CD14-positive monocyte (primary cell): ENCODE results near the gene QSOX2. TPM values are rescaled to one million over a fixed set of nuclear protein-coding genes. Genes with fewer than 3 reads are reported as not detected.

ENCODE experiments used
- DNase-seq, 3 donors: peaks; one replicate each; pipeline ENCODE4 v3.0.0-alpha.2; 2011 to 2022
- H2AFZ ChIP-seq: 2 replicates; pipeline ENCODE4 v1.6.0; 2012; ENCODE audit warnings: mild to moderate bottlenecking, low read depth, low read length, inconsistent platforms; ENCODE audit not compliant: insufficient read depth, poor library complexity, severe bottlenecking
- H3K27ac ChIP-seq, 2 donors: 1 replicate in 1 of 2; 2 replicates in 1 of 2; pipeline ENCODE4 v1.5.1; 2012 to 2013; ENCODE audit warnings: low read length in 2 of 2, control low read depth in 1 of 2, inconsistent platforms in 1 of 2, low read depth in 1 of 2, mild to moderate bottlenecking in 1 of 2
- H3K27me3 ChIP-seq, 2 donors: one replicate each; pipeline versions ENCODE4 v1.6.0 to v1.6.1; 2011 to 2013; ENCODE audit warnings: low read length in 2 of 2; ENCODE audit not compliant: control insufficient read depth in 2 of 2, insufficient read depth in 2 of 2
- H3K36me3 ChIP-seq, 2 donors: replicated peaks in 1 of 2; 1 replicate in 1 of 2; 2 replicates in 1 of 2; pipeline versions ENCODE4 v1.5.1 to v1.6.1; 2012 to 2013; ENCODE audit warnings: low read length in 2 of 2, control low read depth in 1 of 2, inconsistent platforms in 1 of 2, mild to moderate bottlenecking in 1 of 2; ENCODE audit not compliant: insufficient read depth in 2 of 2, control insufficient read depth in 1 of 2
- H3K4me1 ChIP-seq, 2 donors: 1 replicate in 1 of 2; 2 replicates in 1 of 2; pipeline versions ENCODE4 v1.5.1 to v1.6.1; 2012 to 2013; ENCODE audit warnings: low read length in 2 of 2, control low read depth in 1 of 2, inconsistent platforms in 1 of 2, mild to moderate bottlenecking in 1 of 2, moderate library complexity in 1 of 2; ENCODE audit not compliant: insufficient read depth in 2 of 2, control insufficient read depth in 1 of 2
- H3K4me2 ChIP-seq: replicated peaks from 2 replicates; pipeline ENCODE3; 2012; ENCODE audit warnings: low read length, moderate library complexity, mild to moderate bottlenecking; ENCODE audit not compliant: poor library complexity, severe bottlenecking; ENCODE audit errors: extremely low read depth
- H3K4me3 ChIP-seq, 3 experiments: fragments of 200-600 bp in 1 of 3; sonication (generic) in 1 of 3; replicated peaks in 1 of 3; 1 replicate in 2 of 3; 2 replicates in 1 of 3; pipeline ENCODE4 v1.5.1; 2011 to 2013; ENCODE audit warnings: low read length in 3 of 3, mild to moderate bottlenecking in 3 of 3, control low read depth in 2 of 3, low read depth in 2 of 3, inconsistent platforms in 1 of 3, moderate library complexity in 1 of 3
- H3K79me2 ChIP-seq: 2 replicates; pipeline ENCODE4 v1.6.0; 2012; ENCODE audit warnings: mild to moderate bottlenecking, control low read depth, inconsistent platforms, low read length, moderate library complexity; ENCODE audit not compliant: insufficient read depth
- H3K9ac ChIP-seq: 2 replicates; pipeline ENCODE4 v1.6.0; 2017; ENCODE audit warnings: low read length, mild to moderate bottlenecking; ENCODE audit not compliant: insufficient read depth, poor library complexity, severe bottlenecking
- H3K9me3 ChIP-seq, 2 donors: replicated peaks in 1 of 2; 1 replicate in 1 of 2; 2 replicates in 1 of 2; pipeline versions ENCODE4 v1.5.1 to v1.6.1; 2012 to 2013; ENCODE audit warnings: low read length in 2 of 2, control low read depth in 1 of 2; ENCODE audit not compliant: control insufficient read depth in 1 of 2, insufficient read depth in 1 of 2
- H4K20me1 ChIP-seq: 2 replicates; pipeline ENCODE4 v1.6.0; 2012; ENCODE audit warnings: mild to moderate bottlenecking, low read length, control low read depth, moderate library complexity; ENCODE audit not compliant: insufficient read depth
- H3K27ac Mint-ChIP-seq, 7 donors: one replicate each; pipeline ENCODE4 v1.8.0; 2020; ENCODE audit warnings: mild to moderate bottlenecking in 7 of 7, mixed read lengths in 7 of 7, moderate library complexity in 6 of 7, inconsistent platforms in 2 of 7
- H3K27me3 Mint-ChIP-seq, 3 donors: one replicate each; pipeline ENCODE4 v1.8.0; 2021 to 2022; ENCODE audit warnings: low read depth in 3 of 3, mild to moderate bottlenecking in 3 of 3, mixed read lengths in 3 of 3, moderate library complexity in 3 of 3, inconsistent platforms in 1 of 3
- H3K36me3 Mint-ChIP-seq, 2 donors: one replicate each; pipeline ENCODE4 v1.8.0; 2020; ENCODE audit warnings: mixed read lengths in 2 of 2, inconsistent platforms in 1 of 2, mild to moderate bottlenecking in 1 of 2
- H3K4me1 Mint-ChIP-seq: one replicate; pipeline ENCODE4 v1.8.0; 2020; ENCODE audit warnings: mild to moderate bottlenecking, mixed read lengths
- H3K4me3 Mint-ChIP-seq, 2 donors: one replicate each; pipeline ENCODE4 v1.8.0; 2020; ENCODE audit warnings: mild to moderate bottlenecking in 2 of 2, mixed read lengths in 2 of 2, moderate library complexity in 1 of 2
- H3K9me3 Mint-ChIP-seq, 7 donors: one replicate each; pipeline ENCODE4 v1.8.0; 2020 to 2022; ENCODE audit warnings: mixed read lengths in 7 of 7, mild to moderate bottlenecking in 6 of 7, moderate library complexity in 6 of 7, inconsistent platforms in 2 of 7
- WGBS: methylation state at CpG from one replicate; pipeline ENCODE4 v1.1.5; 2013; ENCODE audit warnings: missing lambda C conversion rate; ENCODE audit not compliant: insufficient coverage; 5-methylcytosine and 5-hydroxymethylcytosine counted together
- intact Hi-C, 2 donors: fragments of 100-400 bp; cut with micrococcal nuclease; formaldehyde crosslinking; loops; one replicate each; pipeline versions ENCODE4 v1.15.0 to v1.15.1; 2023
- polyA plus RNA-seq, 3 donors: library from polyadenylated mRNA; depleted of rRNA in 1 of 3; unstranded in 2 of 3; stranded (reverse) in 1 of 3; fragments of 300-500 nt in 2 of 3; fragments of >200 nt in 1 of 3; fragmentation: Illumina TruSeq in 2 of 3; gene quantifications; 1 replicate in 2 of 3; 2 replicates in 1 of 3; pipeline ENCODE4 v1.2.3, GENCODE V29; 2012 to 2021
- TF ChIP-seq, protein P1 (sequence below): fragments of 200-600 bp; IDR thresholded peaks from one replicate; pipeline ENCODE4 v1.8.0; 2022; ENCODE audit warnings: antibody characterized with exemption, mild to moderate bottlenecking

The QSOX2 gene
- polyA plus RNA-seq, 3 donors, result 0.03 to 8.4 (median 0.17) TPM

DNA sequence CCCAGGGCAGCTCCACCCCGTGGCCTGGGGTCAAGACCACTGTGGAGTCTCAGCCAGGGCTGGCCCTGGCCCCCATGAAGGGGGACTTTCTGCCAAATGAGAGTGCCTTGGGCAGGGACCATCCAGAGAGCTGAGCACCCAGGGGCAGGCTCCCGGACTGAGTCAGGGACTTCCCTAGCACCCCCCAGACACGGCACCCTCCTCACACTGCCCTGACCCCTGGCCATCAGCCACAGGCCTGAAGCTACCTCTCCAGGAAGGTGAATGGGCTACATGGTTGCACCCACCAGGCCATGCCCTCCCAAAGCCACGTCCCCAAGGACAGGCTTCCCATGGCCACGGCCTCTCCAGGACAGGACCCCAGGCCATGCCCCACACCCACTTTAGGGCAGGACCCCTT lies 48.8 kb upstream of the QSOX2 start:
- peaks cover 0 to 6% of the 10 kb centered on the region in 2 donors for H3K9me3 ChIP-seq
- no peaks in the 10 kb centered on the region for H4K20me1 ChIP-seq
- TF ChIP-seq, protein P1, sequence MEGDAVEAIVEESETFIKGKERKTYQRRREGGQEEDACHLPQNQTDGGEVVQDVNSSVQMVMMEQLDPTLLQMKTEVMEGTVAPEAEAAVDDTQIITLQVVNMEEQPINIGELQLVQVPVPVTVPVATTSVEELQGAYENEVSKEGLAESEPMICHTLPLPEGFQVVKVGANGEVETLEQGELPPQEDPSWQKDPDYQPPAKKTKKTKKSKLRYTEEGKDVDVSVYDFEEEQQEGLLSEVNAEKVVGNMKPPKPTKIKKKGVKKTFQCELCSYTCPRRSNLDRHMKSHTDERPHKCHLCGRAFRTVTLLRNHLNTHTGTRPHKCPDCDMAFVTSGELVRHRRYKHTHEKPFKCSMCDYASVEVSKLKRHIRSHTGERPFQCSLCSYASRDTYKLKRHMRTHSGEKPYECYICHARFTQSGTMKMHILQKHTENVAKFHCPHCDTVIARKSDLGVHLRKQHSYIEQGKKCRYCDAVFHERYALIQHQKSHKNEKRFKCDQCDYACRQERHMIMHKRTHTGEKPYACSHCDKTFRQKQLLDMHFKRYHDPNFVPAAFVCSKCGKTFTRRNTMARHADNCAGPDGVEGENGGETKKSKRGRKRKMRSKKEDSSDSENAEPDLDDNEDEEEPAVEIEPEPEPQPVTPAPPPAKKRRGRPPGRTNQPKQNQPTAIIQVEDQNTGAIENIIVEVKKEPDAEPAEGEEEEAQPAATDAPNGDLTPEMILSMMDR, result no peak
- Mint-ChIP-seq H3K4me3 (no peak overlapping the region), H3K36me3 (no peaks in the 10 kb centered on the region), H3K4me1 (no peaks in the 10 kb centered on the region), H3K9me3 (peaks cover 0 to 2% (median 0%) of the 10 kb centered on the region in 7 donors), H3K27ac (no peak overlapping the region), H3K27me3 (peaks cover 0 to 4% (median 1%) of the 10 kb centered on the region in 3 donors)
- DNase-seq, result no peak
- no peak overlapping the region for H3K27ac ChIP-seq
- 85% methylated on average over 4 of the region's 5 CpGs for WGBS
- no peaks in the 10 kb centered on the region for H3K79me2 ChIP-seq
- no peak overlapping the region for H3K9ac ChIP-seq
- no peak overlapping the region for H3K4me2 ChIP-seq
- no peak overlapping the region for H2AFZ ChIP-seq
- no peaks in the 10 kb centered on the region for H3K27me3 ChIP-seq
- H3K4me3 ChIP-seq, result no peak overlapping the region
- H3K4me1 ChIP-seq, result no peaks in the 10 kb centered on the region
- no peaks in the 10 kb centered on the region for H3K36me3 ChIP-seq
- intact Hi-C loops, result no loop called here

GRCh38 chr9:136293476-136294077 lies 48.0 kb upstream of the QSOX2 start:
- no peak overlapping the region for H3K4me3 ChIP-seq
- no peaks in the 10 kb centered on the region for H3K36me3 ChIP-seq
- H4K20me1 ChIP-seq, result no peaks in the 10 kb centered on the region
- Mint-ChIP-seq H3K4me3 (no peak overlapping the region), H3K9me3 (peaks cover 0 to 1% (median 0%) of the 10 kb centered on the region in 7 donors), H3K36me3 (no peaks in the 10 kb centered on the region), H3K27me3 (peaks cover 0 to under 1% (median 0%) of the 10 kb centered on the region in 3 donors), H3K27ac (no peak overlapping the region), H3K4me1 (no peaks in the 10 kb centered on the region)
- H3K27me3 ChIP-seq, result no peaks in the 10 kb centered on the region
- H3K9ac ChIP-seq, result no peak overlapping the region
- TF ChIP-seq, protein P1, result no peak
- no peak for DNase-seq
- no peak overlapping the region for H3K27ac ChIP-seq
- peaks cover 0 to 6% of the 10 kb centered on the region in 2 donors for H3K9me3 ChIP-seq
- H3K4me1 ChIP-seq, result no peaks in the 10 kb centered on the region
- intact Hi-C loops, result no loop called here
- no peak overlapping the region for H3K4me2 ChIP-seq
- H3K79me2 ChIP-seq, result no peaks in the 10 kb centered on the region
- 88% methylated on average over 14 of the region's 14 CpGs for WGBS
- no peak overlapping the region for H2AFZ ChIP-seq
